Brain pericyte (primary cell): ENCODE measurements around the gene ZNF853.
"Not testable (repeated sequence)": the region's sequence is repeated elsewhere in the genome, so short reads cannot be mapped to it uniquely, and the experiment has no call there.

Source experiments
- DNase-seq: peaks from one replicate; pipeline ENCODE4 v3.0.0-alpha.2; 2012; ENCODE audit warnings: low read depth, low spot score

Gene ZNF853

DNA sequence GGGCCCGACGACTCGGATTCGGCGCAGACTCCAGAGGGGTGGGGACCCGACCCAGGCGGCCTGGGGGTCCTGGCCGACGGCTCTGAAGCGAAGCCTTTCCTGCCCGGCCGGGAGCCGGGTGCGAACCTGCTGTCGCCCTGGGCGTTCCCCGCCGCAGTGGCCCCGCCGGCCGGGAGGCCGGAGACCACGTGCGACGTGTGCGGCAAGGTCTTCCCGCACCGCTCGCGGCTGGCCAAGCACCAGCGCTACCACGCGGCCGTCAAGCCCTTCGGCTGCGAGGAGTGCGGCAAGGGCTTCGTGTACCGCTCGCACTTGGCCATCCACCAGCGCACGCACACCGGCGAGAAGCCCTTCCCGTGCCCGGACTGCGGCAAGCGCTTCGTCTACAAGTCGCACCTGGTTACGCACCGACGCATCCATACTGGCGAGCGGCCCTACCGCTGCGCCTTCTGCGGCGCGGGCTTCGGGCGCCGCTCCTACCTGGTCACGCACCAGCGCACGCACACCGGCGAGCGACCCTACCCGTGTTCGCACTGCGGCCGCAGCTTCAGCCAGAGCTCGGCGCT, 37.1 kb downstream of the ZNF853 start:
- no peak for DNase-seq

DNA sequence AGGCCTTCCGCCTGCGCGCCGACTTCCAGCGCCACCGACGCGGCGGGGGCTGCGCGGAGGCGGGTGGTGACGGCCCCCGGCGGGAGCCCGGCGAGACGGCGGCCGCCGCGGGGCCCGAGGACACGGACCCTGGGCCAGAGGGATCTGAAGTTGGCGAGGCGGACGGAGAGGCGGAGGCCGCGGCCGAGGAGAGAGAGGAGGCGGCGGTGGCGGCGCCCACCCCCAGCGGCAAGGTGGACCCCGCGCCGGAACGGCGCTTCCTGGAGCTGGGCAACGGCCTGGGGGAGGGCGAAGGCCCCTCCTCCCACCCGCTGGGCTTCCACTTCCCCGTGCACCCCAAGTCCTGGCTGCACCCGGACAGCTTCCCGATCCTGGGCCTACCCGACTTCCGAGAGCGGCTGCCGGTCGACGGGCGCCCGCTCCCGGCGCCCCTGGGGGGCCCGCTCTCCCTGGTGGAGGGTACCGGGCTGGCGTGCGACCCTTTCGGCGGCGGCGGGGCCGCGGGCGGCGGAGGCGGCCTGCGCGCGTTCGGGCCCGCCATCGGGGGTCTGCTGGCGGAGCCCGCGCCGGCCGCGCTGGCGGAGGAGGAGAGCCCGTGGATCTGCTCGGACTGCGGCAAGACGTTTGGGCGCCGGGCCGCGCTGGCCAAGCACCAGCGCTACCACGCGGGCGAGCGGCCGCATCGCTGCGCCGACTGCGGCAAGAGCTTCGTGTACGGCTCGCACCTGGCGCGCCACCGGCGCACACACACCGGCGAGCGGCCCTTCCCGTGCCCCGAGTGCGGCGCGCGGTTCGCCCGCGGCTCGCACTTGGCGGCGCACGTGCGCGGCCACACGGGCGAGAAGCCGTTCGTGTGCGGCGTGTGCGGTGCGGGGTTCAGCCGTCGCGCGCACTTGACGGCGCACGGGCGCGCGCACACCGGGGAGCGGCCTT, 37.9 kb downstream of the ZNF853 start:
- no peak for DNase-seq

DNA sequence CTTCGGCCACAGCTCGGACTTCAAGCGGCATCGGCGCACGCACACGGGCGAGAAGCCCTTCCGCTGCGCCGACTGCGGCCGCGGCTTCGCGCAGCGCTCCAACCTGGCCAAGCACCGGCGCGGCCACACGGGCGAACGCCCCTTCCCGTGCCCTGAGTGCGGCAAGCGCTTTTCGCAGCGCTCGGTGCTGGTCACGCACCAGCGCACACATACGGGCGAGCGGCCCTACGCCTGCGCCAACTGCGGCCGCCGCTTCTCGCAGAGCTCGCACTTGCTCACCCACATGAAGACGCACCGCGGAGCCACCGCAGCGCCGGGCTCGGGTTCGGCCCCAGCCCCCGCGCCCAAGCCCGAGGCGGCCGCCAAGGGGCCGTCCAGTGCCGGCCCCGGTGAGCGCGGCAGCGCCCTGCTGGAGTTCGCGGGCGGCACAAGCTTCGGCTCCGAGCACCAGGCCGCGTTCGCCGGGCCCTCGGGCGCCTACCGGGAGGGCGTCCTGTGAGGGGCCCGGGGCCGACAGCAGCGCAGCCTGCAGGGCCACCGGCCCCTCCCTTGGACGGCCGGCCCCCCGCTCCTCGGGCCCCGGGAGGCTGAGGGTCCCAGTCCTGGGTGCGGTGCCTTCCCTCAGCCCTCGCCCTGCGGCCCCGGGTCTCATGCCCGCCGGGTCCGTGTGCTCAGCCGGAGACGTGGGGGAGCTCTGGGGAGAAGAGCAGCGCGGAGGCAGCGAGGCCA, 38.9 kb downstream of the ZNF853 start:
- no peak for DNase-seq

DNA sequence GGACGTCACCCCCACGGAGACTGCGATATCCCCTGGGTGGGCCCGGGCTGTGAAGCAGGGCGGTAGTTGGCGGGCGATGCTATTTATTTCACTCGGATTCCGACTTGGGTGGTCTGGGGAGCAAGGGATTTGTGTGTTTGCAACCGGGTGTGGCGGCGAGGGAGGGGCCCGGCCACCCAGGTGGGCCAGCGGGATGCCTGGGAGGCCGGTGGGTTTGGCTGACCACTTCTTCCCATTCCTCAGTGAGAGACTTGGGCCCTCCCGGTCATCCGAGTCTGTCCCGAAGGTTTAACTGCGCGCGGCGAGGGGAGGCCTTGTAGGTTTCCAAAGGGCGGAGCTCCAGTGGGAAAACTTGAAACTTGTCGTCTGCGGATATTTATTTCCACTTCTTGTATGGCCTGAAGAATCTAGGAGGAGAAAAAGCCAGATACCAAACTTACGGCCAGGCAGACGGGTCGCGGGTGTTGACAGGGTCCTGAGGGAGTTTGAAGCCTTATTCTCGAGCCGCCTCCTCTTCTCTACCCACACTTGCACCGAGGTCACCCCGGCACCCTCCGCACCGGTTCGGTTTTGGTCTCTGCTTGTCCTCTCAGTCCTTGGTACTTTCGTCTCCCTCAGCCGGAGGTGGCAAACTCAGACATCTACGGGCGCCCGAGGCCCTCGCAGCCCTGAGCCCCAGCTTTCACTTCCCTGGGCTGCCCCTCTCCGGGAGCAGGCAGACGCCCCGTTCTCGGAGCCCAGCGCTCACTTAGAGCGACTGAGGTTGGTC, 39.6 kb downstream of the ZNF853 start:
- DNase-seq = no peak

DNA sequence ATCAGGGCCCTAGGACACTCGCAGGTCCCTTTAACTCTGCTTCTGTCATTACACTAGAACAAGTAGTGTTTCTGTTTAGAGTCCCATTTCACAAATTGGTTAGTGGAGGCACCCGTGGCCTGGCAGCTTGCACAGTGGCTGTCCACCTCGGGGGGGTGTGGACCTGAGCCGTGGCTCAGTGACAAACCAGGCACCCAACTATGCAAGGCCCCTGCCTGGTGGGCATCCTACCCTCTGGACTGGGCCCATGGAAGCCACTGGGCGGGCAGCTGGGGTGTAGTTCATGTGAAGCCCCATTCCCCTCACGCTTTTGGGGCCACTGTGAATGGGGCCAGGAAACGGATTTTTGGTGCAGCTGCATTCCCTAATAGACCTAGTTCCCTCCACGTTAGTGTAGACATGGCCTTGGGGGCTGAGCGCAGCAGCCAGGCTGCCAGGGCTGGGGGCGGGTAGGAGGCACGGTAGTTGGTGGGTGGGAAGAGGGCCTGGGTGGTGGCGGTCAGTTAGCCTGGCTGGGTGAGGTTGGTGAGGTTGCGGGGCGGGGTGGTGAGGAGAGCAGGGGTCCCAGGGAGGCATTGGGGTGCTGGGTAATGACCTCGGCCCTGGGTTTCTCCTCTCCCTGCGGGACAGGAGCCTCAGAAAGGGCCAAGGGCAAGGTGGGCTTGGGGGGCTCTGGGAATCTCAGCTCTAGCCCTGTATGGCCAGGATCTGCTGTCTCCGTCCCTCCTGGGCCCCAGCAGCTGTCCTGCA, 40.4 kb downstream of the ZNF853 start:
- DNase-seq = no peak

DNA sequence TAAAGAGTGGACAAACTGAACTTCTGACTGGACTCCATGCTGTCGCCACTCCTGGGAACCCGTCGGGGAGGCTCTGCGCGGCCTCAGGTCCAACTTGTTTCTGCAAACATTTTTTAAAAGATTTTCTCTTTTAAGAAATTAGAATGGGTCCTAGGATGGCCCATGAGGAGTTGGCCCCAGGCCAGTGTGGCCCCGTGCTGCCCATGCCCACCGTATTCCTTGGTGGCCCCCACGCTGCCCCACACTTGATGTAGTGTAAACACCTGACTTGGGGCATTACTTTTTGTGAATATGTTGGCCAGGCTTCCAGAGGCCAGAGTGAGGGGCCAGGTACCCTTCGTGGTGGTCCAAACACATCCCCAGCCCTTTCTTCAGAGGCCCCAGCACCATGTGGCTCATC, 41.0 kb downstream of the ZNF853 start:
- DNase-seq = no peak

DNA sequence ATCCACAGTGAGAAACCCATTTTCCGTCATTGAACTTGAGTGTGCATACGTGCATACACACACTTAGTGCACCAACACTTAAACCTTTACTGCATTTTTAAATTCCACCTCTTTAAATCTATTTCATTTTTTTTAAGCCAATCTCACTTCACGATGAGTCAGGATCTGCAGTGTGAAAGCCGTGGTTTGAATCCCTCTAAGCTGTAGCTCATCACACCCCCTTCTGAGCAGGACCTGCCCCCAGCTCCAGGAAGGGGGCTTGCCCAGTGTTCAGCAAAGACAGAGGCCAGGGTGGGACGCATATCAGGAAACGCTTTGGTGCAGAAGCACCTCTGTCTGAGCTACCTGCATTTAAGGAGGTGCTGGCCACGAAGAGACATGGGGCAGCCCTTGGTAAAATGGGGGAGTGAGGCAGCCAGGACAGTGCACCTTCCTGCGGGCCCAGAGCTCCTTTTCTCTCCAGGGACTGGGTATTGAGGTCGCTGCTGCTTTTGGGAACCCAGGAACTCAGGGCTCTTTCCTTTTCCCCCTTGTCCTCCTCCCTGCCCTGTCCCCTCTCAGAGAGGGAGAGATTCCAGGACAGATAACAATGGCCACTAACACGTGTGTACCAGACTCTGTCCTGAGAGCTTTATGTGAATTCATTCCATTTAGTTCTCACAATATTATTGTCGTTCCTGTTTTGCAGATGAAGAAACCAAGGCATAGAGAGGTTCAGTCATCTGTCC, 43.4 kb downstream of the ZNF853 start:
- no peak for DNase-seq

DNA sequence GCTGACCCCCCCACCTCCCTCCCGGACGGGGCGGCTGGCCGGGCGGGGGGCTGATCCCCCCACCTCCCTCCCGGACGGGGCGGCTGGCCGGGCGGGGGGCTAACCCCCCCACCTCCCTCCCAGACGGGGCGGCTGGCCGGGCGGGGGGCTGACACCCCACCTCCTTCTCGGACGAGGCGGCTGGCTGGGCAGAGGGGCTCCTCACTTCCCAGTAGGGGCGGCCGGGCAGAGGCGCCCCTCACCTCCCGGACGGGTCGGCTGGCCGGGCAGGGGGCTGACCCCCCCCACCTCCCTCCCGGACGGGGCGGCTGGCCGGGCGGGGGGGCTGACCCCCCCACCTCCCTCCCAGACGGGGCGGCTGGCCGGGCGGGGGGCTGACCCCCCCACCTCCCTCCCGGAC, 55.4 kb downstream of the ZNF853 start:
- not testable (repeated sequence) for DNase-seq
